ENCODE measurements around the gene GNAI3. TPM values are rescaled to one million over a fixed set of nuclear protein-coding genes. Genes with fewer than 3 reads are reported as not detected.

Gene GNAI3
- total and polyA plus RNA-seq, 2 of the 13 experiments (the other 11 are each of a cell fraction or from before 2014, with no cell fraction given) = 4.3 to 9.0 TPM

- TF ChIP-seq ATF6 (CRISPR knock-in tag; conservative IDR thresholded peaks at IDR 0.05) (no peak), NFKB2 (CRISPR knock-in tag; IDR thresholded peaks at IDR 0.05; ENCODE audit: borderline replicate concordance) (peak; percentile 91; the same call in 1 of the 2 replicates), NFYB (CRISPR knock-in tag; IDR thresholded peaks at IDR 0.05) (peak; percentile 32; the same call in 1 of the 2 replicates), ZNF790 (CRISPR knock-in tag; IDR thresholded peaks at IDR 0.05; ENCODE audit: borderline replicate concordance) (no peak), ZNF740 (CRISPR knock-in tag; IDR thresholded peaks at IDR 0.05) (no peak), ATF4 (CRISPR knock-in tag; IDR thresholded peaks at IDR 0.05) (0 out of 4 replicates have a peak, but pooled peaks of 1 of the 2 experiments have one; percentile 7), CREB3 (CRISPR knock-in tag; IDR thresholded peaks at IDR 0.05) (no peak), KLF9 (CRISPR knock-in tag; IDR thresholded peaks at IDR 0.05; ENCODE audit: low read depth) (no peak), ZNF770 (CRISPR knock-in tag; IDR thresholded peaks at IDR 0.05) (no peak; the same call in 1 of the 2 replicates), ZNF616 (CRISPR knock-in tag; IDR thresholded peaks at IDR 0.05; ENCODE audit: low read depth) (0 out of 2 replicates have a peak, but pooled peaks have one; percentile 49), ZFYVE20 (CRISPR knock-in tag; IDR thresholded peaks at IDR 0.05; ENCODE audit: borderline replicate concordance, low read depth) (no peak), IRF9 (CRISPR knock-in tag; IDR thresholded peaks at IDR 0.05; ENCODE audit: borderline replicate concordance) (peak; percentile 49; the same call in 1 of the 2 replicates), FOXP4 (CRISPR knock-in tag; IDR thresholded peaks at IDR 0.05) (peak; percentile 42; the same call in 1 of the 2 replicates), ZZZ3 (CRISPR knock-in tag; IDR thresholded peaks at IDR 0.05; ENCODE audit: borderline replicate concordance) (peak; percentile 80; the same call in 1 of the 2 replicates), NFIB (CRISPR knock-in tag; IDR thresholded peaks at IDR 0.05; ENCODE audit: borderline replicate concordance) (no peak), ZFP82 (CRISPR knock-in tag; IDR thresholded peaks at IDR 0.05; ENCODE audit: borderline replicate concordance) (no peak)
Measured at GRCh38 chr1:109655615-109656519, 107.5 kb downstream of the GNAI3 start, which contains the start of gene GSTM4 (continued).
